ENCODE results near the gene WNT3.

GRCh38 chr17:46793541-46793940 lies 25.0 kb downstream of the WNT3 start:
- TF ChIP-seq SP1 (IDR thresholded peaks at IDR 0.05) (no peak), ELF4 (IDR thresholded peaks at IDR 0.05) (no peak), FOXM1 (IDR thresholded peaks at IDR 0.05; ENCODE audit: borderline replicate concordance) (no peak), TARDBP (IDR thresholded peaks at IDR 0.05) (no peak)

All from HEK293T (cell line).